ENCODE measurements around the gene RSPO4.
"Not testable (repeated sequence)": the region's sequence is repeated elsewhere in the genome, so short reads cannot be mapped to it uniquely, and the experiment has no call there.

The RSPO4 gene

DNA sequence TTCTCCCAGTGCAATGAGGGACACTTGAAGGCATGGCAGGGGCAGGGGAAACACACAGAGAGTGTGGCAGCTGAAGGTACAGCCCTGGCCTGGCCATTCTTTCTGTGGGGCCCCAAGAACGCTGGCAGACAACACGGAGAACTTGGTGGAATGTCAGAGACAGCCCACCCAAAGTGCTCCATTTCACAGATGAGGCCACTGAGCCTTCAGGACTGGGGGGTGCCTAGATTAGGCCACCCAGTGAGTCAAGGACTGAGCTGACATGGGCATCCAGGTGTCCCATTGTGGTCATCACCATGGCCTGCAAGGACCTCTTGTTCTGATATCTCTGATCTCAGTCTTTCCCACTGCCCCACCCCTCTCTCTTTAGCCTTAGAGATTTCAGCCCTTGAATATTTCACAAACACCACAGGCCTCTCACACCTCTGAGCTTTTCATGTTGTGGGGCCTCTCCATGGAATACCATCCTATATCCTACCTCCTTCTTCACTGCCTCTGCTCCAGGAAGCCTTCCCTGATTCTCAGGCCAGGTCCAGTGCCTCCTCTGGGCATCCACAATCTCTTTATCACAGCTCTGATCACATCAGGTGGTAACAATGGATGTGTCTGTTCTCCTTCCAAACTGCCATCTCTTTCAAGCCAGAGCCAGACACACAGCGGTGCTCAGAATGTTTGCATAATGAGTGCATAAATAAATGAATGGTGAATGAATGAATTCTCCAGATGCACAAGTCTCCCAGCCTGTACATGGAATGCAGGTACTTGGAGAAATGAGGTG lies 2.0 kb upstream of the RSPO4 start:
- no peak for DNase-seq

DNA sequence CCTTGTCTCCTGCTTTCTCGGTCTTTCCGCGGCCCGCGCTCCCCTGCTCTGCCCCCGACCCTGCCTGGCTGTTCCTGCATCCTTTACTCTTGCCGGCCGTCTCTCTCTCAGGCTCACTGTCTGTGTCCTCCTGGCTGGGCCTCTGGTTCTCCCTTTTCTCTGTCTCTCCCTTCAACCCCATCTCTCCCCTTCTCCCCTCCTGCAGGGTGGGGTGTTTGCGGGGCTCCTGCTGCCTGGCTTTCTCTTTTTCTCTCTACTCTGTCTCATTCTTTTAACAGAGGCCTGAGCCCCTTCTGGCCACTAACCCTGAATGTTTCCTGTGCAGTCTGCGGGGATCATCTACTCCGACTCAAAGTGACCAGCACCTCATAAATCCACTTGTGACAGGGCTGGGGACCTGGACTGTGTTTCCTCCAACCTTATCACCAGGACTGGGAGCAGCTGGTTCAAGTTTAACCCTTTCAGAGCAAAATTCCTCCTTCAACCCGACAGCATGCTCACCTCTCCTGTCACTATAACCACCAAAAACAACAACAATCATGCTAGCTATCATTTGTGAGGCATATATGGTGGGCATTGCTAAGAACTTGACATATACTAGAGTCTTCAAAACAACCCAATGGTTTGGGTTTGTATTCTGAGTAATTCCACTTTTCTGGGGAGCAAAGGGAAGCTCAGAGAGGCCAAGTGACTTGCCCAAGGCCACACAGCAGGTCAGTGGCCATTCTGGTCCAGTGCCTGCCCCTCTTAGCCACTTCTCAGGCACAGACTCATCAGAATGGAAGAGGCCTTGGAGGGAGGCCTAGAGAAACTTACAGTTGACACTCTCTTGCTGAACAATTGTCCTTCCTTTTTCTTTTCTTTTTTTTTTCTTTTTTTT lies 811 bp upstream of the RSPO4 start:
- no peak for DNase-seq

DNA sequence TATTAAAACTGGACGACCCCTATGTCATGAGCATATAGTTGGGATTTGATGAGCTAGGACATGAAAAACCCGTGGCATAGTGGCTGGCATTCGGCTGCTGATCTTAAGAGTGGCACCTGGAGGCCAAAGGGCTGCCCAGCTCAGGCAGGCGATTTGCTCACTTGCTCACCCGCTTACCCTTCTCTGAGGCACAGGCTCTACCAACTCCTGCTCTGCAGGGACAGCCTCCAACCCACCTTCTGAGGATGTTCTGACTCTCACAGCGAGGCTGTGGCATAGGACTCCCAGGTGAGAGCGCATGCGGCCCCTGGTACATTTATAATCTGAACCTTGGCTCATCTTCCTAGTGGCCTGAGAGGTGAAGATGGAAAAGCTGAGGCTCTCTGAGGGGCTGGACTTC lies 995 bp downstream of the RSPO4 start:
- no peak for DNase-seq

DNA sequence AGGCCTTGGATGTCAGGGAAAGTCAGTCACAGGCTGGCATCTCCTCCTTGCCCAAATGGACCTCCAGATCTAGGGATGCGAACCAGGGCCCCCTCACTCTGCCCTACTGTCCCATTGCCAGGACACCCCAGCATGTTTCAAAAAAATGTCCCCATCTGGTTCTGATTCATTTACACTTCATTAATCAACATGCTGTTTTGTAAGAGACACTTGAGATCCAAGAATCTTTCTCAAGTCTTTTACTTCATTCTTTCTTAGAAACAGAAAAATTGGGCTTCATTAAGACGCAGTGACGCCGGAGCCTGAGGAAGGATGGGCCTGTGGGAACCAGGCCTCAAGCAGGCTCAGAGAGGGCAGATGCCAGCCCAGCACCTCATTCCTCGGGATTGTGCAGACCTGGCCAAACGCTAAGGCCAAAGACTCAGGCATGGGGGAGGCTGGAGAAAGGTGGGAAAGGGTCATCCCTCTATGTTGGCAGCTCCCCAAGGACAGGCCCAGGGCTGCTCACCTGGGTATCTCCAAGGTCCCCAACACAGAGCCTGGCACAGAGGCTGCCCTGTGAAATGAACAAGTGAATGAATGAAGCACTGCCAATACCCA lies 3.8 kb downstream of the RSPO4 start:
- DNase-seq, result no peak

DNA sequence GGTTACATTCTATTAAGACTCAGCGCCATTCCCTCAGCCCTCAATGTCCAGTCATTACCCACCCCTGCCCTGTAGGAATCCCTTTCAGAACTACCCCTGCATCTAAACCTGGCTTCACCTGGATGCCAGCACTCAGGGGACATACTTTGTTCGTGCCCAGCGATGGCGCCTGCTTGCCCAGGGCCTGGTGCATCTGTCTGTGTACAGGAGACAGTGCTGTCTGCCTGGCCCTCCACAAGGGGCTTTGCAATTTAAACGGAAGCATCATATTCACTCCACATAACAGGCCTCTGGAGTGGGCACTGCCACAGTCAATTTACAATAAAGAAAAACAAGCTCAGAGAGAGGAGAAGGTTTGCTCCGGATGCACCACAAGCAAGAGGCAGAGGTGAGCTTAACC lies 4.6 kb downstream of the RSPO4 start:
- DNase-seq, result no peak

GRCh38 chr20:997016-997415 lies 5.1 kb downstream of the RSPO4 start:
- DNase-seq, result no peak

DNA sequence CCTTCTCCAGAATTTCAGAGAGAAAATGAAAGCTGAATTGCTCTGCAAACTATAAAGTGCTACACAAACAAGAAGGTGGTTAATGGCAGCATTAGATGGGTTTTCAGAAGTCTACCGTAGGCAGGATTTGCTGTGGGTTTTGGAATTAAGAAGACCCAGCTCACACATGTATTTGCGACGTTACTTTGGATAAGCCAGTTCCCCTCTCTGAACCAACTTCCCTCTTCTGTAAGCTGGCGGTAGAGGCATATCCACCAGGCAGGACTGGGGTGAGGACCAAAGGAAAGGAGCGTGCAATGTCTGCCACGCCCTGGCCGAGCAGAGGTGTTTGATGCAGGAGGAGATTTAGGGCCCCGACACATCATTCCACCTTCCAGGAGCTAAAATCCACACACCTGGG lies 6.9 kb downstream of the RSPO4 start:
- no peak for DNase-seq

DNA sequence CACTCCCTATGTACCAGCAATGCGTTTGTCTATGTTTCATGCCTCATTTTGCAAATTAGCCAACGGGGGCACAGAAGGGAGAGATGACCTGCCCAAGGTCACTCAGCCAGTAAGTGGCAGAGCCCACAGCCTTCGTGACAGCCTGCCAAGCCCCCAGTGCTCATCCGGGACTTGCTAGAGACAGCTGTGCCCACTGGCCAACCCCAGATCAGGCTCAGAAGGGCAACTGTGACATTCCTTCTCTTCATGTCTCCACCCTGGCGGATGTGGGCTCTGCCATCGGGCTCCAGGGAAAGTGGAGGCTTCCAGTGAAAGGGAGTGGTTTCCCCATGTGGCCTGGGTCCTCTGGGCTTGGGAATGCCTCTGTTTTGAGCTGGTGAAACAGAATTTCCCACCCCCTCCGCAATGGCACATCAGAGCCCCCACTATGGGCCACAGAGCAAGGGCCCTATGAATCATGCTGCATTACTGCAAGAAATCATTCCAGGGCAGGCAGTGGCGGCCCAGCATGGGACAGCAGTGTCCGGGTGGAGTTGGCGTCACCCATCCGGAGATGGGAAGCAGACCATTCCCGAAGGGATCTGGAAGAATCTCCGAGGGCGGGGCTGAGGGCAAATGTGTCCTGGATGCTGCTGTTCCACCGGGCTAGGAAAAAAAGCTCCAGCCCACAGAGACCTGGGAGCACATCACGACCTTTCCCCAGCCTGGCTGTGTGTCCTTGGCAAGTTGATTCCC lies 9.1 kb downstream of the RSPO4 start:
- DNase-seq, result no peak

GRCh38 chr20:991850-992249 lies 10.3 kb downstream of the RSPO4 start:
- DNase-seq, result no peak

DNA sequence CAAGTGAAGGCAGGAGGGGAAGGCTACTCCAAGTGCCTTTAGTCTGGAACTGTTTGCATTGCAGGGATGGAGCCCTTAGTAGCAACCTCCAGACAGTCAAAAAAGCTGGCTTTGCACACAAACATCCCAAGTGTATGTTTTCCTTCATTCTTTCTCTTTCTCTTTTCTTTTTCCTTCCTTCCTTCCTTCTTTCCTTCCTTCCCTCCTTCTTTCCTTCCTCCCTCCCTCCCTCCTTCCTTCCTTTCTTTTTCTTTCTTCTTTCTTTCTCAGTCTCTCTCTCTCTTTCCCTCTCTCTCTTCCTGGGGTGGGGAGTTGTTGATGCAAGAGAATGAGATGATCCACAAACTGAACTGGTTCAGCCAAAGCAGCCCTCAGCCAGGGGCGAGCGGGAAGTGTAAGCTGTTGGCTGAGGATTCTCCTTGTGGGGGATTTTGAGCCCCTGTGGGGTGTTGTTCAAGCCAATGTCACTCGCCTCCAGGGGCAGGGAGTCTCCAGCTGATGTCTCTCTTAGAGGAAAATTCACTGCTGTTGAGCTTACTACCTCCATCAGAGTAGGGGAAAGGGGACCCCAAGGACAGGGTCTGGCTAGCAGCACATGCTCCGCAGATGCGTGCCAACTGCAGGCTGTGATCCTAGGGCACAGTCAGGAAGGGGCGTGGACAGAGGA lies 11.7 kb downstream of the RSPO4 start:
- DNase-seq, result no peak

DNA sequence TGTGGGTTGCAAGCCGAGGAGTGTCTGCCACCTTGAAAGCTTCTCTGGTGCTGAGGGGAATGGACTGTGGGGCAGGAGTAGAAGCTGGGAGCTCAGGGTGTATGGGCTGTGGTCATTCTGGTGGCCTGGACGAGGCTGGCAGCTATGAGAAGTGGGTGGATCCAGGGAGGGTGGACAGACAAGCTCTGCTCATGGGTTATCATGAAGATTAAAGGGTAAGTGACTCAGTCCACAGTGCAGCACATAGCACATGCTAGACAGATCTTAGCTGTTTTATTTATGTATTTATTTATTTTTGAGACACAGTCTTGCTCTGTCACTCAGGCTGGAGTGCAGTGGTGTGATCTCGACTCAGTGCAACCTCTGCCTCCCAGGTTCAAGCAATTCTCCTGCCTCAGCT lies 13.8 kb downstream of the RSPO4 start:
- no peak for DNase-seq

GRCh38 chr20:987677-988076 lies 14.4 kb downstream of the RSPO4 start:
- DNase-seq, result no peak

DNA sequence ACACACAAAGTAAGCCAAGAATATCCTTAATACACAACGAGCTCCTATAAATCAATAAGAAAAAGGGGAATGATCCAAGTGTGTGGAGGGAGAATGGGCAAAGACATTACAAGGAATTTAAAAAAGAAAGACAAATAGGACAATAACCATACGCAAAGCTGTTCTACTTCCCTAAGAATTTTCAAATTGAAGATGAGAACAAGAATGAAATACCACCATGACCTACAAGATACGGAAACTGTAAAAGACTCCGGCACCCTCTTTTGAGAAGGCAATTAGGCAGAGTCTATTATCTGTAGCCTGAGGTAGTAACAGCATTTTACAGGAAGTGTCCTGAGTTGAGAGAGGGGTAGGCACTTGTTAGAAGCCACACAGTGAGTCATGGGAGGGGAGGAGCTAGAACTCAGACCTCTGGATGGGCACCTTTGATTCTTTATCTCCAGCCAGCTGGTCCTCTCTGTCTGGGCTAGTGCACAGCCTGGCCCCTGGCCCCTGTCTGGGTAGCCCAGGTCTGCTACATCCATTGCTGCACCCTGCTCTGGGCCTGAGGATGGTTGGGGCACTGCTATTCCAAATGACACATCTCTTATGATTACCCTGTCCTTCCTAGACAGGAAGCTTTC lies 15.3 kb downstream of the RSPO4 start:
- no peak for DNase-seq

GRCh38 chr20:984994-985393 lies 17.1 kb downstream of the RSPO4 start:
- DNase-seq, result not testable (repeated sequence)

- no peak for DNase-seq
These were observed 19.4 kb downstream of the RSPO4 start for GRCh38 chr20:982754-983153.

- DNase-seq, result no peak
These were observed 25.1 kb downstream of the RSPO4 start for GRCh38 chr20:977021-977420.

DNA sequence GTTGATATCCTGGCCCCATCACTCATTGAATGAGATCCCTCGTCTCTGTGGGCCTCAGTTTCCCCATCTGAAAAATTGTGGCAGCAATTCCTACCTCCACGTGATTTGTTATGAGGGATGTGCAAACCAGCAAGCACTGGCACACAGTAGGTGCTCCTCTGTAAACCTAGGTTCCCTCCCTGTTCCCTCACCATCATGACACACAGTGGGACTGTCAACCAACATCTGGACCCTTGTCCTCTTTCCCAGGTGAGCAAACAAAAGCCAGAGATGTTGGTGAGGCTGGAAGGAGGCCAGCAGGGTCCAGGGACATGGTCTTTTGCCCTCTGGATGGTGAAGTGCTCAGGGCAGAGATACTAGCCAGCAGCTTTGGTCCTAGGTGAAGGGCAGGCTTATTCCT lies 26.1 kb downstream of the RSPO4 start:
- DNase-seq, result no peak

GRCh38 chr20:973785-974194 lies 28.3 kb downstream of the RSPO4 start:
- no peak for DNase-seq

GRCh38 chr20:972256-972655 lies 29.9 kb downstream of the RSPO4 start:
- DNase-seq, result no peak

GRCh38 chr20:971346-971745 lies 30.8 kb downstream of the RSPO4 start:
- DNase-seq, result no peak

- no peak for DNase-seq
These were observed 32.2 kb downstream of the RSPO4 start for GRCh38 chr20:969868-970267.

Measured in NCI-H2081 treated with DMSO at 0.1 percent for 48 hours (cell line).